ENCODE measurements around the gene CDK5RAP2.

GRCh38 chr9:120514405-120514804 is 65.6 kb downstream of the CDK5RAP2 start:
- no peak for TF ChIP-seq CTCF (IDR thresholded peaks at IDR 0.05)
- TF ChIP-seq POLR2A (IDR thresholded peaks at IDR 0.05) = no peak
